Caco-2 (cell line): ENCODE results near the gene ABHD6. TPM values are rescaled to one million over a fixed set of nuclear protein-coding genes. Genes with fewer than 3 reads are reported as not detected.

Source experiments
- BruUV-seq: library from RNA; stranded (reverse); fragments of 400-500 nt; replicated peaks from 2 replicates; lab custom pipeline; 2021; lab: Mats Ljungman, UMichigan
- CTCF ChIA-PET: fragments of 300-600 bp; sonication (Branson Sonifier 250); formaldehyde crosslinking; loops from one replicate; lab custom pipeline; 2022; ENCODE audit warnings: antibody characterized with exemption; lab: Charles Lee
- POLR2A ChIA-PET: fragments of 300-600 bp; sonication (Branson Sonifier 250); formaldehyde crosslinking; loops from one replicate; lab custom pipeline; 2022; ENCODE audit warnings: antibody characterized with exemption; lab: Charles Lee
- DNase-seq, 2 experiments: peaks; one replicate each; pipeline versions ENCODE4 v3.0.0 to v3.0.0-alpha.2; 2020 to 2022
- H3K27me3 ChIP-seq: replicated peaks from 2 replicates; pipeline ENCODE4 v1.6.0; 2011; ENCODE audit warnings: low read length; ENCODE audit not compliant: control insufficient read depth, insufficient read depth
- H3K36me3 ChIP-seq: 2 replicates; pipeline ENCODE4 v1.5.1; 2011; ENCODE audit warnings: low read length; ENCODE audit not compliant: control insufficient read depth, insufficient read depth
- H3K4me1 ChIP-seq: fragments of 250-450 bp; sonication (Bioruptor Pico); 2 replicates; pipeline ENCODE4 v1.5.1; 2020; ENCODE audit warnings: mild to moderate bottlenecking
- H3K4me3 ChIP-seq: 2 replicates; pipeline ENCODE4 v1.5.1; 2011; ENCODE audit warnings: low read depth, mild to moderate bottlenecking, control low read depth, low read length
- H3K9me3 ChIP-seq: fragments of 250-450 bp; sonication (Bioruptor Pico); 2 replicates; pipeline ENCODE4 v1.5.1; 2020; ENCODE audit warnings: mild to moderate bottlenecking, moderate library complexity
- H3K27ac Mint-ChIP-seq: one replicate; pipeline ENCODE4 v1.8.0; 2022; ENCODE audit warnings: mixed read lengths; ENCODE audit not compliant: unreplicated experiment
- H3K27me3 Mint-ChIP-seq: one replicate; pipeline ENCODE4 v1.8.0; 2022; ENCODE audit warnings: mixed read lengths; ENCODE audit not compliant: insufficient read depth, unreplicated experiment
- H3K36me3 Mint-ChIP-seq: one replicate; pipeline ENCODE4 v1.8.0; 2022; ENCODE audit warnings: mild to moderate bottlenecking, mixed read lengths; ENCODE audit not compliant: insufficient read depth, unreplicated experiment
- H3K4me1 Mint-ChIP-seq: one replicate; pipeline ENCODE4 v1.8.0; 2022; ENCODE audit warnings: low read depth, mixed read lengths; ENCODE audit not compliant: unreplicated experiment
- H3K4me3 Mint-ChIP-seq: one replicate; pipeline ENCODE4 v1.8.0; 2022; ENCODE audit warnings: mild to moderate bottlenecking, moderate library complexity, mixed read lengths; ENCODE audit not compliant: unreplicated experiment
- H3K9me3 Mint-ChIP-seq: one replicate; pipeline ENCODE4 v1.8.0; 2022; ENCODE audit warnings: mixed read lengths; ENCODE audit not compliant: unreplicated experiment
- CTCF ChIP-seq, 2 experiments: fragments of 200-600 bp in 1 of 2; IDR thresholded peaks; 1 replicate in 1 of 2; 2 replicates in 1 of 2; pipeline versions ENCODE4 v1.5.1 to v1.8.0; 2011 to 2022; ENCODE audit warnings: antibody characterized with exemption in 1 of 2, control low read depth in 1 of 2, inconsistent platforms in 1 of 2, low read depth in 1 of 2, low read length in 1 of 2, mild to moderate bottlenecking in 1 of 2, moderate library complexity in 1 of 2; ENCODE audit not compliant: insufficient read depth in 1 of 2, severe bottlenecking in 1 of 2, unreplicated experiment in 1 of 2
- intact Hi-C: fragments of 100-400 bp; cut with micrococcal nuclease; formaldehyde crosslinking; loops from one replicate; pipeline ENCODE4 v1.10.0; 2022; ENCODE audit not compliant: unreplicated experiment
- total RNA-seq: library from RNA; stranded (reverse); gene quantifications from 2 replicates; pipeline ENCODE4 v1.2.3, GENCODE V29; 2022

Gene ABHD6
- total RNA-seq, 1 experiment from 2014 or later: 16.1 TPM

GRCh38 chr3:58191361-58191991 is 46.1 kb upstream of the ABHD6 start:
- ChIA-PET CTCF (interaction anchor here (0.5 kb wide), 1 partner anchor 192 kb away, joined by 5 read pairs; no protein-coding TSS in a partner anchor), POLR2A (no interaction called here)
- Histone ChIP-seq H3K4me3 (no peak overlapping the region), H3K9me3 (no peaks in the 10 kb centered on the region), H3K4me1 (peaks cover 16% of the 10 kb centered on the region), H3K27me3 (no peaks in the 10 kb centered on the region), H3K36me3 (no peaks in the 10 kb centered on the region)
- peaks cover 16% of the 10 kb centered on the region for H3K4me1 Mint-ChIP-seq
- no peaks in the 10 kb centered on the region for H3K36me3 Mint-ChIP-seq
- no peaks in the 10 kb centered on the region for H3K9me3 Mint-ChIP-seq
- DNase-seq: no peak
- BruUV-seq: no TSS peak
- intact Hi-C loops: no loop called here
- H3K27me3 Mint-ChIP-seq: no peaks in the 10 kb centered on the region
- no peak overlapping the region for H3K4me3 Mint-ChIP-seq
- no peak for TF ChIP-seq CTCF (IDR thresholded peaks at IDR 0.05; ENCODE audit: insufficient read depth in 1 of 2, low read depth in 1 of 2, low read length in 1 of 2, severe bottlenecking in 1 of 2, unreplicated experiment in 1 of 2)
- no peak overlapping the region for H3K27ac Mint-ChIP-seq

GRCh38 chr3:58192069-58192468 is 45.5 kb upstream of the ABHD6 start:
- Histone ChIP-seq H3K36me3 (no peaks in the 10 kb centered on the region), H3K27me3 (no peaks in the 10 kb centered on the region), H3K4me3 (no peak overlapping the region), H3K4me1 (peaks cover 16% of the 10 kb centered on the region), H3K9me3 (no peaks in the 10 kb centered on the region)
- no TSS peak for BruUV-seq
- CTCF ChIA-PET: no interaction called here
- DNase-seq: no peak
- Mint-ChIP-seq H3K27ac (no peak overlapping the region), H3K27me3 (no peaks in the 10 kb centered on the region), H3K4me1 (peaks cover 16% of the 10 kb centered on the region), H3K4me3 (no peak overlapping the region), H3K9me3 (no peaks in the 10 kb centered on the region), H3K36me3 (no peaks in the 10 kb centered on the region)
- TF ChIP-seq CTCF (IDR thresholded peaks at IDR 0.05; ENCODE audit: insufficient read depth in 1 of 2, low read depth in 1 of 2, low read length in 1 of 2, severe bottlenecking in 1 of 2, unreplicated experiment in 1 of 2): no peak
- intact Hi-C loops: no loop called here
- POLR2A ChIA-PET: no interaction called here

GRCh38 chr3:58193682-58194407 is 43.7 kb upstream of the ABHD6 start:
- peaks cover 11% of the 10 kb centered on the region for H3K4me1 ChIP-seq
- no TSS peak for BruUV-seq

More at GRCh38 chr3:58193682-58194407, 43.7 kb upstream of the ABHD6 start:
- Mint-ChIP-seq H3K27ac (no peak overlapping the region), H3K36me3 (no peaks in the 10 kb centered on the region), H3K4me3 (no peak overlapping the region), H3K4me1 (peaks cover 16% of the 10 kb centered on the region), H3K9me3 (no peaks in the 10 kb centered on the region), H3K27me3 (no peaks in the 10 kb centered on the region)
- ChIA-PET CTCF (interaction anchor here (0.7 to 1.2 kb wide), 2 partner anchors 28 to 112 kb away, joined by 5 to 8 read pairs; partner anchors contain the start of genes HTD2 and RPP14), POLR2A (interaction anchor here (1.3 kb wide), 1 partner anchor 112 kb away, joined by 4 read pairs; the partner anchor contains the start of genes HTD2 and RPP14)
- no peak for DNase-seq
- Histone ChIP-seq H3K9me3 (no peaks in the 10 kb centered on the region), H3K27me3 (no peaks in the 10 kb centered on the region), H3K4me3 (no peak overlapping the region), H3K36me3 (no peaks in the 10 kb centered on the region)
- intact Hi-C loops: loop anchor here (1.0 kb wide), 1 partner anchor 23 kb away; no protein-coding TSS in a partner anchor
- TF ChIP-seq CTCF (IDR thresholded peaks at IDR 0.05; ENCODE audit: insufficient read depth in 1 of 2, low read depth in 1 of 2, low read length in 1 of 2, severe bottlenecking in 1 of 2, unreplicated experiment in 1 of 2): no peak
